Effector memory CD4-positive, alpha-beta T cell (primary cell): ENCODE data around the gene AP4B1.
"Not testable (repeated sequence)": the region's sequence is repeated elsewhere in the genome, so short reads cannot be mapped to it uniquely, and the experiment has no call there.

ENCODE experiments used
- DNase-seq, 3 donors: peaks; one replicate each; pipeline ENCODE4 v3.0.0-alpha.2; 2020
- H3K27ac ChIP-seq: 2 replicates; pipeline ENCODE4 v1.7.0; 2013; ENCODE audit warnings: mild to moderate bottlenecking, low read length, moderate library complexity; ENCODE audit not compliant: insufficient read depth, poor library complexity, severe bottlenecking
- H3K27me3 ChIP-seq: replicated peaks from 2 replicates; pipeline ENCODE4 v1.7.0; 2013; ENCODE audit warnings: mild to moderate bottlenecking, low read length; ENCODE audit not compliant: insufficient read depth, control insufficient read depth, poor library complexity, severe bottlenecking
- H3K36me3 ChIP-seq: 2 replicates; pipeline ENCODE4 v1.7.0; 2013; ENCODE audit warnings: mild to moderate bottlenecking, low read length, moderate library complexity; ENCODE audit not compliant: control insufficient read depth, insufficient read depth
- H3K4me1 ChIP-seq: 2 replicates; pipeline ENCODE4 v1.7.0; 2013; ENCODE audit warnings: low read length, mild to moderate bottlenecking; ENCODE audit not compliant: control insufficient read depth, insufficient read depth, poor library complexity, severe bottlenecking
- H3K4me3 ChIP-seq: 2 replicates; pipeline ENCODE4 v1.7.0; 2013; ENCODE audit warnings: low read length, low read depth, mild to moderate bottlenecking; ENCODE audit not compliant: insufficient read depth, poor library complexity, severe bottlenecking
- H3K9me3 ChIP-seq: 2 replicates; pipeline ENCODE4 v1.7.0; 2013; ENCODE audit warnings: mild to moderate bottlenecking, low read length, moderate library complexity; ENCODE audit not compliant: control insufficient read depth
- total RNA-seq, 3 donors: gene quantifications; one replicate each; lab custom pipeline; 2026; lab: John Stamatoyannopoulos, UW

The AP4B1 gene
- 48.2 to 58.3 (median 57.1) reads per million in 3 donors for total RNA-seq

- peaks cover 21% of the 10 kb centered on the region for H3K36me3 ChIP-seq
- H3K27me3 ChIP-seq: no peaks in the 10 kb centered on the region
- H3K4me1 ChIP-seq: peaks cover 14% of the 10 kb centered on the region
- H3K27ac ChIP-seq: peak within 1 kb of the TSS; percentile 87
- H3K9me3 ChIP-seq: no peaks in the 10 kb centered on the region
- peak; percentile 96 for DNase-seq
- peak within 1 kb of the TSS; percentile 75 for H3K4me3 ChIP-seq
Measured at GRCh38 chr1:113904674-113905434, at the start of gene AP4B1, which contains the start of gene DCLRE1B. AP4B1 (minus strand) TSS chr1:113904799; CDS start chr1:113904717, 82 bp downstream. DCLRE1B (plus strand) TSS chr1:113905326; CDS start chr1:113905587, 261 bp downstream.

GRCh38 chr1:113951719-113952118 is 47.1 kb upstream of the AP4B1 start:
- Histone ChIP-seq H3K27me3 (no peaks in the 10 kb centered on the region), H3K27ac (no peak overlapping the region), H3K4me3 (no peak overlapping the region), H3K4me1 (peaks cover 28% of the 10 kb centered on the region), H3K36me3 (peaks cover 21% of the 10 kb centered on the region), H3K9me3 (no peaks in the 10 kb centered on the region)
- no peak for DNase-seq

GRCh38 chr1:113950908-113951307 is 46.3 kb upstream of the AP4B1 start:
- Histone ChIP-seq H3K27ac (no peak overlapping the region), H3K27me3 (no peaks in the 10 kb centered on the region), H3K4me3 (no peak overlapping the region), H3K4me1 (peaks cover 32% of the 10 kb centered on the region), H3K9me3 (no peaks in the 10 kb centered on the region), H3K36me3 (peaks cover 16% of the 10 kb centered on the region)
- no peak for DNase-seq

- no peak for DNase-seq
- Histone ChIP-seq H3K4me1 (peaks cover 34% of the 10 kb centered on the region), H3K4me3 (no peak overlapping the region), H3K9me3 (no peaks in the 10 kb centered on the region), H3K27ac (peak overlapping the region; percentile 72), H3K27me3 (no peaks in the 10 kb centered on the region), H3K36me3 (no peaks in the 10 kb centered on the region)
Measured at GRCh38 chr1:113949007-113949406, 44.4 kb upstream of the AP4B1 start.

- H3K4me1 ChIP-seq: peaks cover 34% of the 10 kb centered on the region
- H3K27me3 ChIP-seq, H3K4me3 ChIP-seq, DNase-seq, H3K36me3 ChIP-seq, H3K9me3 ChIP-seq: not testable (repeated sequence)
- H3K27ac ChIP-seq: peak overlapping the region; percentile 72
Measured at GRCh38 chr1:113948151-113948550, 43.6 kb upstream of the AP4B1 start.

GRCh38 chr1:113947388-113948107 is 42.9 kb upstream of the AP4B1 start:
- peak overlapping the region; percentile 72 for H3K27ac ChIP-seq
- peak overlapping the region; percentile 29 for H3K4me3 ChIP-seq
- peaks cover 33% of the 10 kb centered on the region for H3K4me1 ChIP-seq
- no peaks in the 10 kb centered on the region for H3K27me3 ChIP-seq
- H3K9me3 ChIP-seq: no peaks in the 10 kb centered on the region
- no peak for DNase-seq
- peaks cover 5% of the 10 kb centered on the region for H3K36me3 ChIP-seq

- Histone ChIP-seq H3K27ac (peak overlapping the region; percentile 72), H3K9me3 (no peaks in the 10 kb centered on the region), H3K27me3 (no peaks in the 10 kb centered on the region), H3K36me3 (peaks cover 5% of the 10 kb centered on the region), H3K4me3 (peak overlapping the region; percentile 29), H3K4me1 (peaks cover 34% of the 10 kb centered on the region)
- no peak for DNase-seq
Measured at GRCh38 chr1:113946678-113947387, 42.2 kb upstream of the AP4B1 start.

- no peak for DNase-seq
- Histone ChIP-seq H3K36me3 (peaks cover 5% of the 10 kb centered on the region), H3K4me1 (peaks cover 33% of the 10 kb centered on the region), H3K27ac (peak overlapping the region; percentile 72), H3K9me3 (no peaks in the 10 kb centered on the region), H3K4me3 (no peak overlapping the region), H3K27me3 (no peaks in the 10 kb centered on the region)
Measured at GRCh38 chr1:113946112-113946511, 41.5 kb upstream of the AP4B1 start.

GRCh38 chr1:113945329-113945728 is 40.7 kb upstream of the AP4B1 start:
- Histone ChIP-seq H3K4me1 (peaks cover 38% of the 10 kb centered on the region), H3K4me3 (no peak overlapping the region), H3K27me3 (no peaks in the 10 kb centered on the region), H3K9me3 (no peaks in the 10 kb centered on the region), H3K27ac (no peak overlapping the region), H3K36me3 (peaks cover 7% of the 10 kb centered on the region)
- DNase-seq: no peak
